ENCODE measurements around the gene KIF26B. TPM values are rescaled to one million over a fixed set of nuclear protein-coding genes. Genes with fewer than 3 reads are reported as not detected.

KIF26B gene
- total RNA-seq, 3 donors from 2014 or later (not counting 1 experiment from before 2014, with no cell fraction given) = 0.16 to 0.96 (median 0.18) TPM

DNA sequence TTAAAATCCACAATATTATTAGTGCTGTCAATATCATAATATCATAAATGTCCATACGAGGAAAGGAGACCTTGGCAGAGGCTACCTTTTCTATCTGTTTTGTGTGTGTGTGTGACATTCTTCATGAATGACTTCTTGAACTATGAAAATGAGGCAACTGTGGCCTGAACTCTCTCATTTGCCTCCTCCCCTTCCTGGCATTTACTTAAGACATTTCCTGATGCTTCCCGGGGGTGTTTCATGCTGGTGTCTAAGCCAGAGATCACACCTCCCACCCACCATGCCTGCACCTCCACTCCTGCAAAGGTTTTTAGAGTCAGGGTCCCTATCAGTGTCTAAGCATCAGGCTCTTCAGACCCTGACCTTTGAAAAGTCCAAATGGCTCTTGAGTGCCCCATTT lies 420.9 kb downstream of the KIF26B start:
- H3K27me3 Mint-ChIP-seq (ENCODE audit: low read depth in 2 of 2) = peaks cover 0 to 3% of the 10 kb centered on the region in 2 donors
- H3K27ac ChIP-seq (ENCODE audit: low read length) = no peak overlapping the region
- DNase-seq = no peak
- H3K9me3 Mint-ChIP-seq = no peaks in the 10 kb centered on the region
- no peaks in the 10 kb centered on the region for H3K4me1 Mint-ChIP-seq
- 51% methylated on average over 2 of the region's 2 CpGs for WGBS (ENCODE audit: insufficient coverage)
- no peak overlapping the region for H3K4me3 Mint-ChIP-seq
- H3K4me1 ChIP-seq (ENCODE audit: control insufficient read depth, insufficient read depth, low read length) = no peaks in the 10 kb centered on the region
- H3K9me3 ChIP-seq (ENCODE audit: control insufficient read depth, insufficient read depth, low read length) = no peaks in the 10 kb centered on the region
- H3K36me3 ChIP-seq (ENCODE audit: control insufficient read depth, insufficient read depth, low read length) = no peaks in the 10 kb centered on the region
- TF ChIP-seq, protein P1, sequence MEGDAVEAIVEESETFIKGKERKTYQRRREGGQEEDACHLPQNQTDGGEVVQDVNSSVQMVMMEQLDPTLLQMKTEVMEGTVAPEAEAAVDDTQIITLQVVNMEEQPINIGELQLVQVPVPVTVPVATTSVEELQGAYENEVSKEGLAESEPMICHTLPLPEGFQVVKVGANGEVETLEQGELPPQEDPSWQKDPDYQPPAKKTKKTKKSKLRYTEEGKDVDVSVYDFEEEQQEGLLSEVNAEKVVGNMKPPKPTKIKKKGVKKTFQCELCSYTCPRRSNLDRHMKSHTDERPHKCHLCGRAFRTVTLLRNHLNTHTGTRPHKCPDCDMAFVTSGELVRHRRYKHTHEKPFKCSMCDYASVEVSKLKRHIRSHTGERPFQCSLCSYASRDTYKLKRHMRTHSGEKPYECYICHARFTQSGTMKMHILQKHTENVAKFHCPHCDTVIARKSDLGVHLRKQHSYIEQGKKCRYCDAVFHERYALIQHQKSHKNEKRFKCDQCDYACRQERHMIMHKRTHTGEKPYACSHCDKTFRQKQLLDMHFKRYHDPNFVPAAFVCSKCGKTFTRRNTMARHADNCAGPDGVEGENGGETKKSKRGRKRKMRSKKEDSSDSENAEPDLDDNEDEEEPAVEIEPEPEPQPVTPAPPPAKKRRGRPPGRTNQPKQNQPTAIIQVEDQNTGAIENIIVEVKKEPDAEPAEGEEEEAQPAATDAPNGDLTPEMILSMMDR (IDR thresholded peaks at IDR 0.05) = no peak
- no peak overlapping the region for H3K4me3 ChIP-seq (ENCODE audit: low read length)
- H3K27ac Mint-ChIP-seq = no peak overlapping the region
- intact Hi-C loops (cut with micrococcal nuclease) = no loop called here
- no peak for ATAC-seq
- no peaks in the 10 kb centered on the region for H3K27me3 ChIP-seq (ENCODE audit: control insufficient read depth, insufficient read depth, low read length)
- no peaks in the 10 kb centered on the region for H3K36me3 Mint-ChIP-seq

DNA sequence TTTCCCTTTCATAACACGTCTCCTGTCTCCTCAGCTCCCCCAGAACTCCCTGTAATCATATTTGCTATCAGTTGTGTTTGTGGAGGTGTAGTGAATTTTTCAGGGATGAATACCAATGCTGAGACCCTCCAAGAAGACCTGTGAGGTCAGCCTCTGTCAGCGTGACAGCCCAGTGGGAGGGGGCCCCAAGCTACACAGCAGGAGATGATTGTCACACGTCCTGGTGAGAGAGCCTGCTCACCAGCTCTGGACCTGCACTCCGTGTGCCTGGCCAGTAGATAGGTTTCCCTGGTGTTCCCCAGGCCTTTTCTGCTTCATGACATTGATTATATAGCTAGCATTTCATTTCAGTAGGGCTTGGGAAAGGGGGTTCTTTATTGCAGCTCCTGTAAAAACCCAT lies 421.5 kb downstream of the KIF26B start:
- Histone ChIP-seq H3K27me3 (ENCODE audit: control insufficient read depth, insufficient read depth, low read length) (no peaks in the 10 kb centered on the region), H3K4me3 (ENCODE audit: low read length) (no peak overlapping the region), H3K27ac (ENCODE audit: low read length) (no peak overlapping the region), H3K4me1 (ENCODE audit: control insufficient read depth, insufficient read depth, low read length) (no peaks in the 10 kb centered on the region), H3K36me3 (ENCODE audit: control insufficient read depth, insufficient read depth, low read length) (no peaks in the 10 kb centered on the region), H3K9me3 (ENCODE audit: control insufficient read depth, insufficient read depth, low read length) (no peaks in the 10 kb centered on the region)
- no peaks in the 10 kb centered on the region for H3K36me3 Mint-ChIP-seq
- DNase-seq (no peak), ATAC-seq (no peak)
- H3K9me3 Mint-ChIP-seq = no peaks in the 10 kb centered on the region
- no peaks in the 10 kb centered on the region for H3K4me1 Mint-ChIP-seq
- TF ChIP-seq, protein P1 (IDR thresholded peaks at IDR 0.05) = no peak
- peaks cover 0 to 3% of the 10 kb centered on the region in 2 donors for H3K27me3 Mint-ChIP-seq (ENCODE audit: low read depth in 2 of 2)
- H3K4me3 Mint-ChIP-seq = no peak overlapping the region
- intact Hi-C loops (cut with micrococcal nuclease) = no loop called here
- no peak overlapping the region for H3K27ac Mint-ChIP-seq
- WGBS (ENCODE audit: insufficient coverage) = 78% methylated on average over 3 of the region's 4 CpGs

DNA sequence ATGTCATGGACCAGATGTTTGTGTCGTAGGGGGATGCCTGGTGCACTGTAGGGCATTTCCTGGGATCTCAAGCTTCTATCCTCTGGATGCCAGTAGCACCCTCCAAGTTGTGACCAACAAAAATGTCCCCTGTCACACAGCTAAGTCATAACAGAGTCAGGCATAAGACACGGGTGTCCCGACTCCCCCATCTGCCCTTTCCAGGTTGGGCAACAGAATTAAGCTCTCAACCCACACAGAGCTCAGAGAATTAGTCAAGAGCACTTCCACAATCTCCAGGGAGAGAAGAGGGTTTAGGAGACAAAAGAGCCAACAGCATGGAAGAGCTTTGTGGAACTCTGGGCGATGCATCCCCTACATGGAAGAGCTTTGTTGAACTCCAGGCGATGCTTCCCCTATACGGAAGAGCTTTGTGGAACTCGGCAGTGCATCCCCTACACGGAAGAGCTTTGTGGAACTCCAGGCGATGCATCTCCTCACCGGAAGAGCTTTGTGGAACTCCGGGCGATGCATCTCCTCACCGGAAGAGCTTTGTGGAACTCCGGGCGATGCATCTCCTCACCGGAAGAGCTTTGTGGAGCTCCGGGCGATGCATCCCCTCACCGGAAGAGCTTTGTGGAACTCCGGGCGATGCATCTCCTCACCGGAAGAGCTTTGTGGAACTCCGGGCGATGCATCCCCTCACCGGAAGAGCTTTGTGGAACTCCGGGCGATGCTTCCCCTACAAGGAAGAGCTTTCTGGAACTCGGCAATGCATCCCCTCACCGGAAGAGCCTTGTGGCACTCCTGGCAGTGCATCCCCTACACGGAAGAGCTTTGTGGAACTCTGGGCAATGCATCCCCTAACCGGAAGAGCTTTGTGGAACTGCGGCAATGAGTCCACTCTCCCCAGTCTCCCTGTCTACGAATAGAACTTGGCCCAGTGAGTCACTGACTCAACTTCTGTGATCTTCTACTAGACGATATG lies 422.7 kb downstream of the KIF26B start:
- H3K27me3 ChIP-seq (ENCODE audit: control insufficient read depth, insufficient read depth, low read length) = no peaks in the 10 kb centered on the region
- H3K9me3 ChIP-seq (ENCODE audit: control insufficient read depth, insufficient read depth, low read length) = no peaks in the 10 kb centered on the region
- intact Hi-C loops (cut with micrococcal nuclease) = no loop called here
- H3K4me1 ChIP-seq (ENCODE audit: control insufficient read depth, insufficient read depth, low read length) = no peaks in the 10 kb centered on the region
- no peak overlapping the region for H3K27ac ChIP-seq (ENCODE audit: low read length)
- DNase-seq (no peak), ATAC-seq (no peak)
- H3K9me3 Mint-ChIP-seq = no peaks in the 10 kb centered on the region
- H3K36me3 Mint-ChIP-seq = no peaks in the 10 kb centered on the region
- H3K4me3 Mint-ChIP-seq = no peak overlapping the region
- H3K36me3 ChIP-seq (ENCODE audit: control insufficient read depth, insufficient read depth, low read length) = no peaks in the 10 kb centered on the region
- no peak overlapping the region for H3K27ac Mint-ChIP-seq
- 95% methylated on average over 34 of the region's 34 CpGs for WGBS (ENCODE audit: insufficient coverage)
- TF ChIP-seq, protein P1 (IDR thresholded peaks at IDR 0.05) = no peak
- H3K4me3 ChIP-seq (ENCODE audit: low read length) = no peak overlapping the region
- H3K27me3 Mint-ChIP-seq (ENCODE audit: low read depth in 2 of 2) = peaks cover 0 to 3% of the 10 kb centered on the region in 2 donors
- H3K4me1 Mint-ChIP-seq = no peaks in the 10 kb centered on the region
